Muscle of back (tissue), 11 donors: Measurements from ENCODE around the gene SCLY. TPM values are rescaled to one million over a fixed set of nuclear protein-coding genes. Genes with fewer than 3 reads are reported as not detected.

Experiments used
- DNase-seq, 3 donors: peaks; one replicate each; pipeline versions ENCODE4 v3.0.0 to v3.0.0-alpha.2; 2013
- polyA plus RNA-seq, 10 donors: library from polyadenylated mRNA; unstranded; fragments of 120-200 nt; gene quantifications; one replicate each; pipeline ENCODE4 v1.2.1, GENCODE V29; 2013; ENCODE audit not compliant: insufficient read length in 10 of 10

Gene SCLY
- polyA plus RNA-seq, 10 donors = 7.8 to 12.0 (median 9.4) TPM

- DNase-seq = no peak
Measured at GRCh38 chr2:238097201-238097987, 36.6 kb downstream of the SCLY start.

GRCh38 chr2:238097988-238098871 is 37.4 kb downstream of the SCLY start:
- peak in 1 of 3 donors; percentile 30 for DNase-seq

GRCh38 chr2:238098901-238099713 is 38.3 kb downstream of the SCLY start:
- DNase-seq = no peak

- DNase-seq = no peak
Measured at GRCh38 chr2:238099714-238100048, 38.9 kb downstream of the SCLY start.

- DNase-seq = no peak
Measured at GRCh38 chr2:238100049-238100820, 39.4 kb downstream of the SCLY start, which contains the start of gene ESPNL. Gene ESPNL (plus strand): TSS chr2:238100340. CDS start chr2:238100420, 80 bp downstream.

- no peak for DNase-seq
Measured at GRCh38 chr2:238100821-238101771, 40.3 kb downstream of the SCLY start.

- no peak for DNase-seq
Measured at GRCh38 chr2:238101891-238102841, 41.4 kb downstream of the SCLY start.

- DNase-seq = no peak
Measured at GRCh38 chr2:238102865-238103264, 42.1 kb downstream of the SCLY start.

GRCh38 chr2:238103465-238104225 is 42.8 kb downstream of the SCLY start:
- DNase-seq = no peak

GRCh38 chr2:238104226-238104690 is 43.5 kb downstream of the SCLY start:
- DNase-seq = no peak

- no peak for DNase-seq
Measured at GRCh38 chr2:238104691-238105371, 44.0 kb downstream of the SCLY start.

GRCh38 chr2:238105506-238106338 is 44.9 kb downstream of the SCLY start:
- no peak for DNase-seq

- no peak for DNase-seq
Measured at GRCh38 chr2:238106339-238106697, 45.5 kb downstream of the SCLY start.

- DNase-seq = no peak
Measured at GRCh38 chr2:238106698-238107524, 46.1 kb downstream of the SCLY start.
